ENCODE results near the gene ALKBH3. TPM values are rescaled to one million over a fixed set of nuclear protein-coding genes. Genes with fewer than 3 reads are reported as not detected.

ALKBH3 gene
- polyA plus RNA-seq, 1 of the 3 experiments (the other 2 are of a cell fraction): 27.0 TPM

DNA sequence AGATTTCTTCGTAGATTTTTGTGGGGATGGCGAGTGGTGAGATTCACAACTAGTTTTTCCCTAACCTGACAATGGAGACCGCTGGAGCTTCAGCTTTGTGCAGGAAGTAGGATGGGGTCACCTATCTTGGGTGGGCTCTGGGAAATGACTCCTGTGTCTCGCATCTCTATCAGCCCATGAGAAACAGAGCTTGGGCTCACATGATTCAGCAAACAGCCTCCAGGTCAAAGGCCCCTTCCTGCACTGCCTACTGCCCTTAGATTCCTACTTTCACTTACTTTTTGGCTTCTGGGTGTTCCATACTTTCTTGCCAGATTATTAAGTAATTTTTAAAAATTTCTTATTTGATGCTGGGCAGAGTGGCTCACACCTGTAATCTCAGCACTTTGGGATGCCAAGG, 88.1 kb downstream of the ALKBH3 start:
- Histone ChIP-seq H3K79me2 (ENCODE audit: insufficient read depth) (no peaks in the 10 kb centered on the region), H3K4me2 (no peak overlapping the region), H3F3A (replicated peaks; ENCODE audit: insufficient read depth) (no peaks in the 10 kb centered on the region), H3K27me3 (ENCODE audit: insufficient read depth) (no peaks in the 10 kb centered on the region; the same call in 1 of the 2 replicates), H3K4me3 (ENCODE audit: low read depth in 2 of 2, low read length in 1 of 2) (no peak overlapping the region), H4K20me1 (ENCODE audit: insufficient read depth) (no peaks in the 10 kb centered on the region), H2AFZ (ENCODE audit: low read depth) (no peak overlapping the region), H3K27ac (ENCODE audit: low read depth in 2 of 2, low read length in 1 of 2) (no peak overlapping the region), H3K36me3 (replicated peaks in 1 of 2; ENCODE audit: control insufficient read depth in 1 of 2, insufficient read depth in 2 of 2, low read length in 1 of 2) (no peaks in the 10 kb centered on the region), H3K9ac (no peak overlapping the region), H3K4me1 (ENCODE audit: control insufficient read depth in 1 of 2, insufficient read depth in 2 of 2, low read depth in 1 of 2, low read length in 1 of 2) (peaks cover 7 to 15% of the 10 kb centered on the region in 2 experiments; a peak in 3 of 4 replicates), H3K9me3 (no peaks in the 10 kb centered on the region), H3K9me2 (no peaks in the 10 kb centered on the region)
- ChIA-PET CTCF (interaction anchor here (1.0 to 2.6 kb wide), 7 partner anchors 10 to 143 kb away, joined by 3 to 8 read pairs (median 4); no protein-coding TSS in a partner anchor), POLR2A (interaction anchor here (1.7 kb wide), 2 partner anchors 21 to 24 kb away, joined by 6 to 8 read pairs; no protein-coding TSS in a partner anchor)
- DNase-seq: no peak
- 72% methylated on average over 4 of the region's 4 CpGs for WGBS (ENCODE audit: low lambda C conversion rate)
- no peak for TF ChIP-seq FOSL2 (IDR thresholded peaks at IDR 0.05; ENCODE audit: borderline replicate concordance, low read depth)
- TF ChIP-seq GABPA (IDR thresholded peaks at IDR 0.05; ENCODE audit: low read depth): no peak
- TF ChIP-seq CHD2 (IDR thresholded peaks at IDR 0.05; ENCODE audit: low read length, partially characterized antibody): no peak
- no peak for TF ChIP-seq JUND (IDR thresholded peaks at IDR 0.05)
- TF ChIP-seq, protein P1, sequence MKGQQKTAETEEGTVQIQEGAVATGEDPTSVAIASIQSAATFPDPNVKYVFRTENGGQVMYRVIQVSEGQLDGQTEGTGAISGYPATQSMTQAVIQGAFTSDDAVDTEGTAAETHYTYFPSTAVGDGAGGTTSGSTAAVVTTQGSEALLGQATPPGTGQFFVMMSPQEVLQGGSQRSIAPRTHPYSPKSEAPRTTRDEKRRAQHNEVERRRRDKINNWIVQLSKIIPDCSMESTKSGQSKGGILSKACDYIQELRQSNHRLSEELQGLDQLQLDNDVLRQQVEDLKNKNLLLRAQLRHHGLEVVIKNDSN (IDR thresholded peaks at IDR 0.05; ENCODE audit: borderline replicate concordance, low read depth): no peak
- no peak for TF ChIP-seq TCF12 (IDR thresholded peaks at IDR 0.05)
- TF ChIP-seq POLR2AphosphoS5 (IDR thresholded peaks at IDR 0.05; ENCODE audit: low read depth, low read length): no peak
- no peak for TF ChIP-seq MEF2A (IDR thresholded peaks at IDR 0.05; ENCODE audit: borderline replicate concordance, low read depth)
- TF ChIP-seq TAF1 (IDR thresholded peaks at IDR 0.05; ENCODE audit: borderline replicate concordance, low read depth, low read length): no peak
- TF ChIP-seq, protein P2, sequence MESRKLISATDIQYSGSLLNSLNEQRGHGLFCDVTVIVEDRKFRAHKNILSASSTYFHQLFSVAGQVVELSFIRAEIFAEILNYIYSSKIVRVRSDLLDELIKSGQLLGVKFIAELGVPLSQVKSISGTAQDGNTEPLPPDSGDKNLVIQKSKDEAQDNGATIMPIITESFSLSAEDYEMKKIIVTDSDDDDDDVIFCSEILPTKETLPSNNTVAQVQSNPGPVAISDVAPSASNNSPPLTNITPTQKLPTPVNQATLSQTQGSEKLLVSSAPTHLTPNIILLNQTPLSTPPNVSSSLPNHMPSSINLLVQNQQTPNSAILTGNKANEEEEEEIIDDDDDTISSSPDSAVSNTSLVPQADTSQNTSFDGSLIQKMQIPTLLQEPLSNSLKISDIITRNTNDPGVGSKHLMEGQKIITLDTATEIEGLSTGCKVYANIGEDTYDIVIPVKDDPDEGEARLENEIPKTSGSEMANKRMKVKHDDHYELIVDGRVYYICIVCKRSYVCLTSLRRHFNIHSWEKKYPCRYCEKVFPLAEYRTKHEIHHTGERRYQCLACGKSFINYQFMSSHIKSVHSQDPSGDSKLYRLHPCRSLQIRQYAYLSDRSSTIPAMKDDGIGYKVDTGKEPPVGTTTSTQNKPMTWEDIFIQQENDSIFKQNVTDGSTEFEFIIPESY (IDR thresholded peaks at IDR 0.05; ENCODE audit: borderline replicate concordance, low read depth): no peak
- no peak for TF ChIP-seq ELF1 (IDR thresholded peaks at IDR 0.05)
- no peak for TF ChIP-seq RAD21 (IDR thresholded peaks at IDR 0.05; ENCODE audit: low read length)

GRCh38 chr11:43969543-43969942, 88.9 kb downstream of the ALKBH3 start:
- no peaks in the 10 kb centered on the region for H4K20me1 ChIP-seq (ENCODE audit: insufficient read depth)
- H3K36me3 ChIP-seq (replicated peaks in 1 of 2; ENCODE audit: control insufficient read depth in 1 of 2, insufficient read depth in 2 of 2, low read length in 1 of 2): no peaks in the 10 kb centered on the region
- no peak overlapping the region for H3K4me3 ChIP-seq (ENCODE audit: low read depth in 2 of 2, low read length in 1 of 2)
- H3K9me2 ChIP-seq: no peaks in the 10 kb centered on the region
- H2AFZ ChIP-seq (ENCODE audit: low read depth): no peak overlapping the region
- CTCF ChIA-PET: interaction anchor here (0.6 to 2.6 kb wide), 10 partner anchors 9 to 628 kb away, joined by 3 to 8 read pairs (median 4); no protein-coding TSS in a partner anchor
- H3K27ac ChIP-seq (ENCODE audit: low read depth in 2 of 2, low read length in 1 of 2): peak overlapping the region in 1 of 2 experiments; percentile 64; a peak in 2 of 4 replicates
- peaks cover 7 to 11% of the 10 kb centered on the region in 2 experiments; a peak in 2 of 4 replicates for H3K4me1 ChIP-seq (ENCODE audit: control insufficient read depth in 1 of 2, insufficient read depth in 2 of 2, low read depth in 1 of 2, low read length in 1 of 2)
- H3K9me3 ChIP-seq: no peaks in the 10 kb centered on the region
- H3K79me2 ChIP-seq (ENCODE audit: insufficient read depth): no peaks in the 10 kb centered on the region
- no peak overlapping the region for H3K4me2 ChIP-seq
- peak; percentile 69 for DNase-seq
- WGBS (ENCODE audit: low lambda C conversion rate): 16% methylated on average over 4 of the region's 4 CpGs
- H3K9ac ChIP-seq: no peak overlapping the region
- H3F3A ChIP-seq (replicated peaks; ENCODE audit: insufficient read depth): no peaks in the 10 kb centered on the region
- POLR2A ChIA-PET: interaction anchor here (0.7 to 1.7 kb wide), 6 partner anchors 14 to 777 kb away, joined by 3 to 8 read pairs (median 5); no protein-coding TSS in a partner anchor
- H3K27me3 ChIP-seq (ENCODE audit: insufficient read depth): no peaks in the 10 kb centered on the region; the same call in 1 of the 2 replicates
- TF ChIP-seq CHD2 (IDR thresholded peaks at IDR 0.05; ENCODE audit: low read length, partially characterized antibody) (peak; percentile 45), YY1 (IDR thresholded peaks at IDR 0.05; ENCODE audit: low read depth) (no peak), RCOR1 (IDR thresholded peaks at IDR 0.05; ENCODE audit: low read length) (peak; percentile 41; the same call in 1 of the 2 replicates), NRF1 (IDR thresholded peaks at IDR 0.05; ENCODE audit: low read depth, low read length) (no peak), GATA2 (CRISPR knock-in tag; IDR thresholded peaks at IDR 0.05) (no peak), TAF1 (IDR thresholded peaks at IDR 0.05; ENCODE audit: borderline replicate concordance, low read depth, low read length) (no peak), SMC3 (IDR thresholded peaks at IDR 0.05; ENCODE audit: low read depth, low read length) (no peak), MXI1 (IDR thresholded peaks at IDR 0.05; ENCODE audit: low read depth, low read length) (peak; percentile 44; the same call in 1 of the 2 replicates), TEAD4 (IDR thresholded peaks at IDR 0.05; ENCODE audit: borderline replicate concordance, insufficient read depth) (no peak), RAD21 (IDR thresholded peaks at IDR 0.05; ENCODE audit: low read length) (no peak; the same call in 1 of the 2 replicates), TCF12 (IDR thresholded peaks at IDR 0.05) (no peak)
- TF ChIP-seq, protein P3, sequence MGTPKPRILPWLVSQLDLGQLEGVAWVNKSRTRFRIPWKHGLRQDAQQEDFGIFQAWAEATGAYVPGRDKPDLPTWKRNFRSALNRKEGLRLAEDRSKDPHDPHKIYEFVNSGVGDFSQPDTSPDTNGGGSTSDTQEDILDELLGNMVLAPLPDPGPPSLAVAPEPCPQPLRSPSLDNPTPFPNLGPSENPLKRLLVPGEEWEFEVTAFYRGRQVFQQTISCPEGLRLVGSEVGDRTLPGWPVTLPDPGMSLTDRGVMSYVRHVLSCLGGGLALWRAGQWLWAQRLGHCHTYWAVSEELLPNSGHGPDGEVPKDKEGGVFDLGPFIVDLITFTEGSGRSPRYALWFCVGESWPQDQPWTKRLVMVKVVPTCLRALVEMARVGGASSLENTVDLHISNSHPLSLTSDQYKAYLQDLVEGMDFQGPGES (IDR thresholded peaks at IDR 0.05; ENCODE audit: low read depth, low read length): no peak
- TF ChIP-seq, protein P2 (IDR thresholded peaks at IDR 0.05; ENCODE audit: borderline replicate concordance, low read depth): no peak

Data from SK-N-SH (cell line).